ENCODE measurements around the gene SCOC. TPM values are rescaled to one million over a fixed set of nuclear protein-coding genes. Genes with fewer than 3 reads are reported as not detected.

Gene SCOC
- total RNA-seq, 4 donors from 2014 or later, result 35.1 to 103 (median 64.2) TPM

- intact Hi-C loops (cut with DNase I; ENCODE audit: low total_unique reads), result no loop called here
- Histone ChIP-seq H3K36me3 (no peaks in the 10 kb centered on the region), H3K27me3 (no peaks in the 10 kb centered on the region), H3K4me1 (no peaks in the 10 kb centered on the region), H3K27ac (no peak overlapping the region), H3K9me3 (no peaks in the 10 kb centered on the region), H3K4me3 (no peak overlapping the region)
- no peak for TF ChIP-seq POLR2A (IDR thresholded peaks at IDR 0.05)
- TF ChIP-seq CTCF (IDR thresholded peaks at IDR 0.05), result no peak
- no peak for DNase-seq
These were observed 23.6 kb upstream of the SCOC start for GRCh38 chr4:140349816-140350215.

DNA sequence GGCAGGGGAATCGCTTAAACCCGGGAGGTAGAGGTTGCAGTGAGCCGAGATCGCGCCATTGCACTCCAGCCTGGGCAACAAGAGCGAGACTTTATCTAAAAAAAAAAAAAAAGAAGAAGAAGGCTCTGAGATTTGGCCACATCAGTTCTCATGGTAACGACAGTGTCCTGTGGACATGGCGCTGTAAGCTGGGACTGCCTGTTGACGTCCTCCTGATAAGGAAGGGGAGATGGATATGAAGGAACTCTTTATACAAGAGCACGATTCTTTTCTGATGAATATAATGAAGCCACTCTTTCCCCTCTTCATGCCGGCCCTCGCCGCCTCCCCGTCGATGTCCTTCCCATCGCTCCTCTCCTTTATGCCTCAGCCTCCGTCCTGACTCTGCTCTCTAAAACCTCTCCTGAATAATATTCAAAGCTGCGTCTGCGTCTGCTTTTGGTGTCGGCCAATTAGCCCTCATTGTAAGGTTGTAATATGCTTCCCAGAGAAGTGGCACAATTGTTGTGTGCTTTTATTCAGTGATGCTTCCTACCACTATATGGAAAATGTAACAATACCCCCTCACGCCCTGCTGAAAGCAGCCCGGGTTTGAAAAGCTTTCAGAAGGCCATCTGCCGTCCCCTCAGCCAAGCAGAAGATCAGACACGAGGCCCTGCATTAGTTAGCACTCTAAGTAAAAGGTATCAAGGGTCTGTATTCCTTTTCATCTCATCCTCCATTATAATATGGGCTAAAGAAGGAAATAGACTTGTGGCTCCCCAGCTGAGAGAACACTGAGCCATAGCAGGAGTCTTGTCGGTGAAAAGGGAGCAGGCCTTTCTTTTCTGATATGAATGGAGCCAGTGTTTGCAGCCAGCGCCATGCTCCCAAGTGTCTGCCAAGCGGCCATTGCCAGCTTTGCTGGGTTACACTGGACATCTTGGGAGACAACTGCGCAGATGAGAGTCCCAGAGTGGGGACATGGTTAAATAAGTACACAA lies 22.1 kb upstream of the SCOC start:
- no peak for TF ChIP-seq CTCF (IDR thresholded peaks at IDR 0.05)
- H3K27me3 ChIP-seq, result no peaks in the 10 kb centered on the region
- DNase-seq, result no peak
- H3K27ac ChIP-seq, result no peak overlapping the region
- H3K9me3 ChIP-seq, result no peaks in the 10 kb centered on the region
- no peak overlapping the region for H3K4me3 ChIP-seq
- intact Hi-C loops (cut with DNase I; ENCODE audit: low total_unique reads), result no loop called here
- H3K4me1 ChIP-seq, result no peaks in the 10 kb centered on the region
- H3K36me3 ChIP-seq, result no peaks in the 10 kb centered on the region

DNA sequence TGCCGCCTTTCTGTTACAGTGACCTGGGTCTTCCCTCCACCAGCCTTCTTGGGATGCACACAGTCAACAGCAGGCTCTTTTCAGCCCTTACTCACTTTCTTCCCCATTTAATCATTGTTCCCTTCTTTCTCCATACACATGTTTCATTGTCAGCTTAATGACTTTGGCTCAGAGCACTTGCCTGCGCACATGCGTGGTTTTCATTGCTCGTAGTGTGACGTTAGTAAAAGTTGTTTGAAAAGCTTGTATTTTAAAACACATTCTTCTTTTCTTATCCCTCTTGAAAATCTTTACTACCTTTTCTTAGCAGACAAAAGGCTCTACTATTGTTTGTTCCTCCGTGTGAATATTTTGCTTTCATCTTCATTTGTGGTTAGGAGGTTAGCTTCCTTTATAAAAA lies 19.7 kb upstream of the SCOC start:
- TF ChIP-seq POLR2A (IDR thresholded peaks at IDR 0.05), result no peak
- no peak for TF ChIP-seq CTCF (IDR thresholded peaks at IDR 0.05)
- no peaks in the 10 kb centered on the region for H3K4me1 ChIP-seq
- H3K9me3 ChIP-seq, result no peaks in the 10 kb centered on the region
- H3K36me3 ChIP-seq, result no peaks in the 10 kb centered on the region
- peak overlapping the region in 1 of 2 donors; percentile 26 for H3K27ac ChIP-seq
- no peak for DNase-seq
- H3K27me3 ChIP-seq, result no peaks in the 10 kb centered on the region
- intact Hi-C loops (cut with DNase I; ENCODE audit: low total_unique reads), result no loop called here
- no peak overlapping the region for H3K4me3 ChIP-seq

GRCh38 chr4:140355288-140355687 lies 18.2 kb upstream of the SCOC start:
- no peak for DNase-seq
- H3K4me3 ChIP-seq, result no peak overlapping the region
- H3K9me3 ChIP-seq, result no peaks in the 10 kb centered on the region
- H3K4me1 ChIP-seq, result no peaks in the 10 kb centered on the region
- no peak overlapping the region for H3K27ac ChIP-seq
- H3K36me3 ChIP-seq, result no peaks in the 10 kb centered on the region
- TF ChIP-seq POLR2A (IDR thresholded peaks at IDR 0.05) (no peak), CTCF (IDR thresholded peaks at IDR 0.05) (no peak)
- H3K27me3 ChIP-seq, result no peaks in the 10 kb centered on the region
- intact Hi-C loops (cut with DNase I; ENCODE audit: low total_unique reads), result no loop called here

DNA sequence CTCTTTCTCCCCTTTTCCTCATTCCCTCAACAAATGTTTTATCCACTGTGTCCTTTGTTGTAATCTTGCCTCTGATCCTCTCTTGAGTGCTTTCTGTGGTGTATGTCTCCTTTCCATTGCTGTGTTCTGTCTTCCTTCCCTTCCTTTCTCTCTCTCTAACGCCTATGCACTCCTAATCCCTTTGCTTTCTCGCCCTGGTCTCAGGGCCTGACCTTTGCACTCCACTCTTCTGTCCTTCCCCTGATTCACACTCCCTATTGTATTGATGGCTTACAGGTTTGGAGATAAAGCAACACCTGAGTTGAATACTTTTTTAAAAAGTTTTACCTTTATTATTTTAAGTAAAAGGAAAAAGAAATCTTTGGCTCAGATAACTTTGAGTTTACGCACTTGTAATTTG lies 15.6 kb upstream of the SCOC start:
- Histone ChIP-seq H3K27ac (no peak overlapping the region), H3K36me3 (no peaks in the 10 kb centered on the region), H3K27me3 (no peaks in the 10 kb centered on the region), H3K4me1 (no peaks in the 10 kb centered on the region), H3K9me3 (no peaks in the 10 kb centered on the region), H3K4me3 (no peak overlapping the region)
- TF ChIP-seq POLR2A (IDR thresholded peaks at IDR 0.05) (no peak), CTCF (IDR thresholded peaks at IDR 0.05) (no peak)
- DNase-seq, result no peak
- intact Hi-C loops (cut with DNase I; ENCODE audit: low total_unique reads), result no loop called here

Data from uterus (tissue), 4 donors.